Lung (tissue), 12 donors: ENCODE results near the gene KIN. TPM values are rescaled to one million over a fixed set of nuclear protein-coding genes. Genes with fewer than 3 reads are reported as not detected.

Experiments used
- ATAC-seq: fragments of 200-7000 bp; cut with Tn5 transposase; one replicate; pipeline ENCODE4 v1.9.1; 2020; ENCODE audit warnings: moderate number of reproducible peaks; ENCODE audit not compliant: insufficient read depth, low FRiP score
- DNase-seq, 3 donors: peaks; one replicate each; pipeline ENCODE4 v3.0.0-alpha.2; 2013 to 2017
- H3K27ac ChIP-seq, 2 donors: one replicate each; pipeline ENCODE4 v1.5.1; 2013; ENCODE audit warnings: mild to moderate bottlenecking in 2 of 2, moderate library complexity in 2 of 2, control low read depth in 1 of 2, inconsistent platforms in 1 of 2, low read depth in 1 of 2, low read length in 1 of 2
- H3K27me3 ChIP-seq, 3 donors: one replicate each; pipeline ENCODE4 v1.5.1; 2013; ENCODE audit warnings: low read length in 2 of 3; ENCODE audit not compliant: control insufficient read depth in 3 of 3, insufficient read depth in 3 of 3
- H3K36me3 ChIP-seq, 4 donors: one replicate each; pipeline ENCODE4 v1.5.1; 2013; ENCODE audit warnings: low read length in 4 of 4, mild to moderate bottlenecking in 1 of 4, moderate library complexity in 1 of 4; ENCODE audit not compliant: control insufficient read depth in 4 of 4, insufficient read depth in 4 of 4
- H3K4me1 ChIP-seq, 5 donors: one replicate each; pipeline ENCODE4 v1.5.1; 2013; ENCODE audit warnings: low read length in 5 of 5, mild to moderate bottlenecking in 2 of 5, moderate library complexity in 1 of 5; ENCODE audit not compliant: control insufficient read depth in 5 of 5, insufficient read depth in 5 of 5
- H3K4me3 ChIP-seq: one replicate; pipeline ENCODE4 v1.5.1; 2013; ENCODE audit warnings: mild to moderate bottlenecking, control low read depth, moderate library complexity
- H3K9ac ChIP-seq, 2 donors: one replicate each; pipeline ENCODE4 v1.5.1; 2013; ENCODE audit warnings: low read length in 2 of 2, control low read depth in 1 of 2; ENCODE audit not compliant: insufficient read depth in 1 of 2
- H3K9me3 ChIP-seq, 4 donors: one replicate each; pipeline ENCODE4 v1.5.1; 2013; ENCODE audit warnings: low read length in 3 of 4, mild to moderate bottlenecking in 1 of 4, moderate library complexity in 1 of 4; ENCODE audit not compliant: control insufficient read depth in 4 of 4, insufficient read depth in 3 of 4
- CTCF ChIP-seq: IDR thresholded peaks from 2 replicates; pipeline ENCODE4 v1.5.1; 2012; ENCODE audit warnings: mild to moderate bottlenecking; ENCODE audit errors: control extremely low read depth, extremely low read depth
- WGBS, 2 donors: extraction: QIAGEN DNeasy Blood & Tissue Kit; methylation state at CpG; one replicate each; pipeline ENCODE4 v1.1.7; 2013; 5-methylcytosine and 5-hydroxymethylcytosine counted together
- polyA plus RNA-seq, 2 donors: library from polyadenylated mRNA; stranded (reverse); fragments of 200-250 nt; gene quantifications; one replicate each; pipeline ENCODE4 v1.2.1, GENCODE V29; 2013
- total RNA-seq, 2 donors: library from RNA; depleted of rRNA in 1 of 2; stranded (reverse); fragments of >200 nt in 1 of 2; gene quantifications; one replicate each; pipeline ENCODE4 v1.2.1, GENCODE V29; 2014 to 2021
- donor health status: control.
- donor health status: control.
- donor health status: Bipolar disorder and iron deficiency.
- donor health status: healthy.
- donor health status: DM: yes; HTN: yes; CAD: no.

The KIN gene
- total and polyA plus RNA-seq, 4 donors = 6.0 to 15.9 (median 9.8) TPM

GRCh38 chr10:7811000-7811399, 23.2 kb upstream of the KIN start:
- Histone ChIP-seq H3K9me3 (no peaks in the 10 kb centered on the region), H3K27ac (no peak overlapping the region), H3K9ac (no peak overlapping the region), H3K27me3 (peaks cover 0 to 4% (median 0%) of the 10 kb centered on the region in 3 donors), H3K36me3 (peaks cover 0 to 8% (median 5%) of the 10 kb centered on the region in 4 donors), H3K4me3 (no peak overlapping the region), H3K4me1 (no peaks in the 10 kb centered on the region)
- no peak for TF ChIP-seq CTCF
- 88 to 92% methylated on average over 5 of the region's 5 CpGs for WGBS, 2 donors
- DNase-seq (no peak), ATAC-seq (no peak)

- ATAC-seq (no peak), DNase-seq (peak in 1 of 3 donors; percentile 12)
- Histone ChIP-seq H3K27me3 (peaks cover 0 to 4% (median 0%) of the 10 kb centered on the region in 3 donors), H3K9me3 (no peaks in the 10 kb centered on the region), H3K9ac (no peak overlapping the region), H3K4me3 (no peak overlapping the region), H3K36me3 (peaks cover 0 to 12% (median 6%) of the 10 kb centered on the region in 4 donors), H3K4me1 (no peaks in the 10 kb centered on the region), H3K27ac (no peak overlapping the region)
- no peak for TF ChIP-seq CTCF
- WGBS, 2 donors = 77 to 82% methylated on average over 7 of the region's 7 CpGs
Observed at GRCh38 chr10:7810443-7810842, 22.6 kb upstream of the KIN start.

- Histone ChIP-seq H3K9ac (no peak overlapping the region), H3K27ac (no peak overlapping the region), H3K36me3 (peaks cover 13 to 26% (median 19%) of the 10 kb centered on the region in 4 donors), H3K4me3 (no peak overlapping the region), H3K9me3 (no peaks in the 10 kb centered on the region), H3K4me1 (peaks cover 0 to 10% (median 0%) of the 10 kb centered on the region in 5 donors), H3K27me3 (no peaks in the 10 kb centered on the region)
- DNase-seq = no peak
- TF ChIP-seq CTCF = no peak
- no peak for ATAC-seq
- 80 to 83% methylated on average over 4 of the region's 4 CpGs for WGBS, 2 donors
Observed at GRCh38 chr10:7808686-7809267, 21.0 kb upstream of the KIN start.

GRCh38 chr10:7804741-7805140, 16.9 kb upstream of the KIN start:
- Histone ChIP-seq H3K27me3 (no peaks in the 10 kb centered on the region), H3K9me3 (no peaks in the 10 kb centered on the region), H3K4me3 (no peak overlapping the region), H3K36me3 (peaks cover 28 to 41% (median 36%) of the 10 kb centered on the region in 4 donors), H3K9ac (no peak overlapping the region), H3K4me1 (peaks cover 0 to 10% (median 0%) of the 10 kb centered on the region in 5 donors), H3K27ac (peak overlapping the region in 1 of 2 donors; percentile 51)
- DNase-seq (peak in 2 of 3 donors; percentile 21 to 51), ATAC-seq (no peak)
- WGBS, 2 donors = 50 to 53% methylated on average over 2 of the region's 2 CpGs
- TF ChIP-seq CTCF = no peak
